ENCODE measurements around the gene SYTL3.

SYTL3 gene

DNA sequence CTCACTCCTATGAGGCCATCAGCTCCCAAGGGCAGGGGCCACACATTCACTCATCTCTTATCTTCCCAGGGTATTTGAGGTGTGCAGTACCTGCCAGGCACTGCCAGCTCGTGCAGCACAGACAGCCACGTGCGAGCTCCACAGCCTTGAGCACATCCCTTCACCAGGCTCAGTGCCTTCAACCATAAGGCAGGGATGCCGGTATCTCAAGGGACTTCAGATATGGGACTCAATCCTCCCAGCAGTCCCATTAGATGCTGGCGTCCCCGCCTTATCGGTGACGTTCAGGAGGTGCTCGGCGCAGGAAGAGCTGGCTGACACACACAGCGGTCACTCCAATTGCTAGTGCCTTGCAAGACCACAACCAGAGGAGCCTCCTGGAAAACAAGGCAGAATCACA, 122.3 kb downstream of the SYTL3 start:
- TF ChIP-seq CTCF (IDR thresholded peaks at IDR 0.05; ENCODE audit: unreplicated experiment in 3 of 3): no peak
- no peak overlapping the region for H3K4me3 Mint-ChIP-seq
- H3K27ac Mint-ChIP-seq: no peak overlapping the region
- H3K36me3 Mint-ChIP-seq (ENCODE audit: low read depth): peaks cover 85% of the 10 kb centered on the region
- H3K9me3 Mint-ChIP-seq: no peaks in the 10 kb centered on the region
- peaks cover 65% of the 10 kb centered on the region for H3K4me1 Mint-ChIP-seq
- H3K27me3 Mint-ChIP-seq (ENCODE audit: low read depth): no peaks in the 10 kb centered on the region

- Mint-ChIP-seq H3K27me3 (ENCODE audit: low read depth) (no peaks in the 10 kb centered on the region), H3K4me3 (no peak overlapping the region), H3K36me3 (ENCODE audit: low read depth) (peaks cover 83% of the 10 kb centered on the region), H3K9me3 (no peaks in the 10 kb centered on the region), H3K27ac (peak overlapping the region in 1 of 3 experiments; percentile 54), H3K4me1 (peaks cover 63% of the 10 kb centered on the region)
- TF ChIP-seq CTCF (IDR thresholded peaks at IDR 0.05; ENCODE audit: unreplicated experiment in 3 of 3): no peak
These were observed 123.1 kb downstream of the SYTL3 start for GRCh38 chr6:158772851-158773371.

DNA sequence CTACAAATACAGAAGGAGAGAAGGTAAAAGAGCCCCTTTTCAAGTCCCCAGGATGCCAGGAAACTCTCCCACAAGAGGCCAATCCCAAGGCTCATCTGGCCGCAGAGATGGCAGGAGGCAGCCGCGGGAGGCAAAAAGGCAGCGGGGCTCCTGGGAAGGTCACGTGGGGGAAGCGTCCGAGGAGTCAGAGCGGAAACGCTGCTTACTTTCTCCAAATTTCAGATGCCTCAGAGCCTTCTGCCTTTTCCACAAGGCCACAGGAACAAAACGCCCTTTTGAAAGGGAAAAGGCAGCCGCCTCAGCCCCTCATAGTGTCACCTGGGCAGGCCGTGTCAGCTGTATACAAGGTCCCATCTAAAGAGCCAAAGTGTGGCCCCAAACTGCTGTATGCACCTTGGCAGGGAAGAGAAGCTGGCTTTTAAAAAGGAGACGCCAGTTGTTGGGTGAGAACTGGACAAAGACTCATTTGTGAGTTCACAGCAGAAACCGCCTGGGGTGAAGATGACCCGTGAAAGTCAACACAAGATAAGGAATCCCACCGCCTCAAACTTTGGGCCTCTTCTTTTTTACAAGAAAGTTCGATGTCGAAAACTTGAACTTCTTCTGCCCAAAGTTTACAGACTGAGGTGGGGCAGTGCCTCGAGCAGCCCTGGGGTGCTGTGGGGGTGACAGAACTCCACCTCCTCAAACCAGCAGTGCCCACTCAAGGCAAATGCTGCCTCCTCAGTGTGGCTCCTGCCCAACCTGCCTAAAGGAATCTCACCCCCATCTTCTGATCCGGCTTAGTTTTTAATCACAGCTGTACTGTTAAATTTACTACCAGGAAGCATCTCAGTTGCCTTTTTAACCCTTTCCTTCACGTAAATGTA, 124.0 kb downstream of the SYTL3 start:
- no peaks in the 10 kb centered on the region for H3K9me3 Mint-ChIP-seq
- H3K27me3 Mint-ChIP-seq (ENCODE audit: low read depth): no peaks in the 10 kb centered on the region
- H3K36me3 Mint-ChIP-seq (ENCODE audit: low read depth): peaks cover 82% of the 10 kb centered on the region
- peak overlapping the region in 1 of 3 experiments; percentile 61 for H3K27ac Mint-ChIP-seq
- H3K4me1 Mint-ChIP-seq: peaks cover 55% of the 10 kb centered on the region
- no peak for TF ChIP-seq CTCF (IDR thresholded peaks at IDR 0.05; ENCODE audit: unreplicated experiment in 3 of 3)
- H3K4me3 Mint-ChIP-seq: no peak overlapping the region

DNA sequence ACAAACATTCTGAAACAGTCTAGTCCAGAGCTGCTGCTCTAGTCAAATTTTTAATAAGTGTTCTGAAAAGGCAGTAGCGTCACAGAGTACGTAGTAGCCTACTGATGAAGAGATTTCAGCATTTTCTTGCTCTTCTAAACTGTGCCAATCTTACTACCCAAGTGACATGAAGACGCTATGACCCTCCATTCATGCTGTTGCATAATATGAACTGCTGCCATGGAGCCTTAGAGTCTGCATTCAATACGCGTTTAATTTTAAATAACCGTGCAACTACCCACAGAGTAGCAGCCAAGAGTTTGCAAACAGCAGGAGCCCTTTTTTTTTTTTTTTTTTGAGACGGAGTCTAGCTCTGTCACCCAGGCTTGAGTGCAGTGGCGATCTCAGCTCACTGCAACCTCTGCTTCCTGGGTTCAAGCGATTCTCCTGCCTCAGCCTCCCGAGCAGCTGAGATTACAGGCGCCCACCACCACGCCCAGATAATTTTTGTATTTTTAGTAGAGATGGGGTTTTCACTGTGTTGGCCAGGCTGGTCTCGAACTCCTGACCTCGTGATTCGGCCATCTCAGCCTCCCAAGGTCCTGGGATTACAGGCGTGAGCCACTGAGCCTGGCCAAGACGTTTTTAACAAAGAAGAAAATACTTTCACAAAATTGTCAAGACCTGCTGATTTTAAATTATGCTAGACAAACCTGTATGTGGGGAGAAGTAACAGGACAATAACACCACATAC, 125.0 kb downstream of the SYTL3 start:
- peak overlapping the region in 1 of 3 experiments; percentile 61 for H3K27ac Mint-ChIP-seq
- H3K9me3 Mint-ChIP-seq: no peaks in the 10 kb centered on the region
- H3K36me3 Mint-ChIP-seq (ENCODE audit: low read depth): peaks cover 77% of the 10 kb centered on the region
- H3K4me3 Mint-ChIP-seq: no peak overlapping the region
- no peaks in the 10 kb centered on the region for H3K27me3 Mint-ChIP-seq (ENCODE audit: low read depth)
- no peak for TF ChIP-seq CTCF (IDR thresholded peaks at IDR 0.05; ENCODE audit: unreplicated experiment in 3 of 3)
- peaks cover 45% of the 10 kb centered on the region for H3K4me1 Mint-ChIP-seq

DNA sequence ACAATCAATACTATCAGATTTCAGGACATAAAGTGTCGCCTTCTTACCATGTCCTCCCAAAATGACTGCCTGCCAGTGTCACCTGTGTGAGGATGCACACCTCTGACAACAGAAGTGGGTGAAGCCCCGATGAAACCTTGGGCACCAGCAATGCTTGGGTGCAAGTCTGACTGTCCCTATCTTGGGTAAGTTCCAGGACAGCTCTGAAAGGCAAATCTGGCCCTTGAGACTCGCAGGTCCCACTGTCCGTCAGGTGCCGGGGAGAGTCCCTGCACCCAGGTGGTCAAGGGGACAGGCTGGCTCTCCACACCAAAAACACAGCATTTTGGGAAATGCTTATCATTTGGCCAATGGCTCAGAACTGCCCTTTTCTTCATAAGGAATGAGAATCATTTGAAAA, 126.0 kb downstream of the SYTL3 start:
- Mint-ChIP-seq H3K9me3 (no peaks in the 10 kb centered on the region), H3K4me3 (no peak overlapping the region), H3K27me3 (ENCODE audit: low read depth) (no peaks in the 10 kb centered on the region), H3K27ac (no peak overlapping the region), H3K36me3 (ENCODE audit: low read depth) (peaks cover 73% of the 10 kb centered on the region), H3K4me1 (peaks cover 37% of the 10 kb centered on the region)
- TF ChIP-seq CTCF (IDR thresholded peaks at IDR 0.05; ENCODE audit: unreplicated experiment in 3 of 3): no peak
